Body of pancreas (tissue), 4 donors: ENCODE measurements around the gene TMEM95. TPM values are rescaled to one million over a fixed set of nuclear protein-coding genes. Genes with fewer than 3 reads are reported as not detected.

Experiments used
- ATAC-seq: fragments of 150-250 bp; one replicate; pipeline ENCODE4 v1.9.1; 2016
- DNase-seq, 4 donors: peaks; one replicate each; pipeline ENCODE4 v3.0.0-alpha.2; 2019
- H3K27ac ChIP-seq, 4 donors: fragments of 200-600 bp; sonication (generic); 1 replicate in 3 of 4; 2 replicates in 1 of 4; pipeline versions ENCODE4 v1.5.1 to v1.6.1; 2016 to 2019; ENCODE audit warnings: mild to moderate bottlenecking in 1 of 4, mixed read lengths in 1 of 4, moderate library complexity in 1 of 4
- H3K27me3 ChIP-seq, 2 donors: fragments of 200-600 bp; sonication (generic); one replicate each; pipeline ENCODE4 v1.6.0; 2016; ENCODE audit warnings: mild to moderate bottlenecking in 1 of 2
- H3K36me3 ChIP-seq, 2 donors: fragments of 200-600 bp; sonication (generic); replicated peaks in 1 of 2; 2 replicates each; pipeline ENCODE4 v1.5.1; 2016; ENCODE audit warnings: low read depth in 2 of 2; ENCODE audit not compliant: insufficient read depth in 1 of 2
- H3K4me1 ChIP-seq: fragments of 200-600 bp; sonication (generic); one replicate; pipeline ENCODE4 v1.6.0; 2016
- H3K4me3 ChIP-seq, 2 donors: fragments of 200-600 bp; sonication (generic); 1 replicate in 1 of 2; 2 replicates in 1 of 2; pipeline ENCODE4 v1.5.1; 2016 to 2019
- H3K9me3 ChIP-seq, 3 donors: fragments of 200-600 bp; sonication (generic); 1 replicate in 2 of 3; 2 replicates in 1 of 3; pipeline ENCODE4 v1.5.1; 2016
- CTCF ChIP-seq, 7 experiments: fragments of 450-650 bp in 4 of 7; fragments of 200-600 bp in 3 of 7; sonication (generic) in 3 of 7; IDR thresholded peaks; one replicate each; pipeline ENCODE4 v1.5.1; 2016 to 2019; ENCODE audit warnings: antibody characterized with exemption in 7 of 7
- POLR2A ChIP-seq, 3 donors: fragments of 450-650 bp; IDR thresholded peaks; one replicate each; pipeline ENCODE4 v1.6.1; 2016; ENCODE audit warnings: antibody characterized with exemption in 3 of 3, mild to moderate bottlenecking in 2 of 3
- WGBS, 2 donors: methylation state at CpG; one replicate each; pipeline ENCODE4 v1.1.5; 2017; 5-methylcytosine and 5-hydroxymethylcytosine counted together
- intact Hi-C: fragments of 100-400 bp; cut with DNase I; formaldehyde crosslinking; loops from one replicate; pipeline ENCODE4 v1.15.1; 2023
- total RNA-seq, 2 donors: library from RNA; depleted of rRNA; stranded (reverse); fragments of >200 nt; gene quantifications; one replicate each; pipeline ENCODE4 v1.1.0, GENCODE V29; 2016

The TMEM95 gene
- total RNA-seq, 2 donors from 2014 or later = not detected

GRCh38 chr17:7321466-7321865 lies 33.5 kb upstream of the TMEM95 start:
- H3K36me3 ChIP-seq = peaks cover 0 to 31% of the 10 kb centered on the region in 2 donors
- no peak for ATAC-seq
- H3K4me3 ChIP-seq = no peak overlapping the region
- WGBS, 2 donors = 91% methylated on average over 15 of the region's 15 CpGs
- DNase-seq = no peak
- H3K4me1 ChIP-seq = no peaks in the 10 kb centered on the region
- H3K9me3 ChIP-seq = no peaks in the 10 kb centered on the region
- TF ChIP-seq CTCF (IDR thresholded peaks at IDR 0.05) = no peak
- H3K27ac ChIP-seq = no peak overlapping the region
- intact Hi-C loops = no loop called here
- no peaks in the 10 kb centered on the region for H3K27me3 ChIP-seq

- ATAC-seq (no peak), DNase-seq (no peak)
- 85 to 92% methylated on average over 7 to 21 of the region's 22 CpGs for WGBS, 2 donors
- peaks cover 2% of the 10 kb centered on the region for H3K4me1 ChIP-seq
- H3K27ac ChIP-seq = no peak overlapping the region
- intact Hi-C loops = no loop called here
- no peaks in the 10 kb centered on the region for H3K9me3 ChIP-seq
- H3K27me3 ChIP-seq = no peaks in the 10 kb centered on the region
- peaks cover 0 to 31% of the 10 kb centered on the region in 2 donors for H3K36me3 ChIP-seq
- TF ChIP-seq CTCF (IDR thresholded peaks at IDR 0.05) = no peak
- TF ChIP-seq POLR2A (IDR thresholded peaks at IDR 0.05) = no peak
- H3K4me3 ChIP-seq = no peak overlapping the region
Measured at GRCh38 chr17:7322520-7323194, 32.3 kb upstream of the TMEM95 start.

- no peak for ATAC-seq
- no peak overlapping the region for H3K4me3 ChIP-seq
- no peaks in the 10 kb centered on the region for H3K27me3 ChIP-seq
- TF ChIP-seq CTCF (IDR thresholded peaks at IDR 0.05) = peak; percentile 42 to 71 (median 64)
- no peak for TF ChIP-seq POLR2A (IDR thresholded peaks at IDR 0.05)
- peaks cover 14% of the 10 kb centered on the region for H3K4me1 ChIP-seq
- 68 to 91% methylated on average over 25 to 39 of the region's 39 CpGs for WGBS, 2 donors
- DNase-seq = peak in 3 of 4 donors; percentile 45 to 70 (median 60)
- H3K36me3 ChIP-seq = peaks cover 0 to 23% of the 10 kb centered on the region in 2 donors
- H3K27ac ChIP-seq = no peak overlapping the region
- no peaks in the 10 kb centered on the region for H3K9me3 ChIP-seq
- intact Hi-C loops = no loop called here
Measured at GRCh38 chr17:7323731-7324437, 31.1 kb upstream of the TMEM95 start.

- H3K27ac ChIP-seq = no peak overlapping the region
- H3K36me3 ChIP-seq = peaks cover 0 to 23% of the 10 kb centered on the region in 2 donors
- no peaks in the 10 kb centered on the region for H3K27me3 ChIP-seq
- DNase-seq (no peak), ATAC-seq (no peak)
- no peak overlapping the region for H3K4me3 ChIP-seq
- intact Hi-C loops = no loop called here
- 85 to 93% methylated on average over 3 of the region's 3 CpGs for WGBS, 2 donors
- no peaks in the 10 kb centered on the region for H3K9me3 ChIP-seq
- H3K4me1 ChIP-seq = peaks cover 14% of the 10 kb centered on the region
- TF ChIP-seq CTCF (IDR thresholded peaks at IDR 0.05) (no peak), POLR2A (IDR thresholded peaks at IDR 0.05) (no peak)
Measured at GRCh38 chr17:7324438-7324779, 30.5 kb upstream of the TMEM95 start.
